Loucy (cell line): ENCODE data around the gene CNP.
"Not testable (repeated sequence)": the region's sequence is repeated elsewhere in the genome, so short reads cannot be mapped to it uniquely, and the experiment has no call there.

Experiments
- H2AFZ ChIP-seq: fragments of 200-600 bp; sonication (generic); 2 replicates; pipeline ENCODE4 v1.6.0; 2016; ENCODE audit warnings: antibody characterized with exemption, mild to moderate bottlenecking, low read length, moderate library complexity
- H3F3A ChIP-seq: fragments of 200-600 bp; 2 replicates; pipeline ENCODE4 v1.6.0; 2016; ENCODE audit warnings: antibody characterized with exemption, low read depth, mild to moderate bottlenecking
- H3K27me3 ChIP-seq: fragments of 200-600 bp; sonication (generic); 2 replicates; pipeline ENCODE4 v1.6.1; 2014; ENCODE audit warnings: low read length, mild to moderate bottlenecking; ENCODE audit not compliant: insufficient read depth, poor library complexity, severe bottlenecking
- H3K36me3 ChIP-seq: fragments of 200-600 bp; sonication (generic); 2 replicates; pipeline ENCODE4 v1.6.1; 2016; ENCODE audit warnings: low read length; ENCODE audit not compliant: insufficient read depth
- H3K4me1 ChIP-seq: fragments of 200-600 bp; sonication (generic); 2 replicates; pipeline ENCODE4 v1.5.1; 2014; ENCODE audit warnings: low read length, mild to moderate bottlenecking; ENCODE audit not compliant: insufficient read depth, poor library complexity, severe bottlenecking
- H3K4me2 ChIP-seq: fragments of 200-600 bp; sonication (generic); 2 replicates; pipeline ENCODE4 v1.6.0; 2014; ENCODE audit warnings: antibody characterized with exemption, low read length, low read depth, mild to moderate bottlenecking; ENCODE audit not compliant: poor library complexity, severe bottlenecking
- H3K4me3 ChIP-seq: fragments of 200-600 bp; sonication (generic); 2 replicates; pipeline ENCODE4 v1.5.1; 2014; ENCODE audit warnings: low read length, mild to moderate bottlenecking, mixed read lengths; ENCODE audit not compliant: poor library complexity, severe bottlenecking
- H3K79me2 ChIP-seq: fragments of 200-600 bp; sonication (generic); 2 replicates; pipeline ENCODE4 v1.6.1; 2014; ENCODE audit warnings: low read length; ENCODE audit not compliant: insufficient read depth
- H3K9ac ChIP-seq: fragments of 200-600 bp; sonication (generic); 2 replicates; pipeline ENCODE4 v1.6.0; 2014; ENCODE audit warnings: mild to moderate bottlenecking, low read depth, low read length, moderate library complexity; ENCODE audit not compliant: poor library complexity, severe bottlenecking
- H3K9me2 ChIP-seq: fragments of 200-600 bp; sonication (generic); replicated peaks from 2 replicates; pipeline ENCODE4 v1.6.1; 2016; ENCODE audit warnings: low read depth, low read length, mixed read lengths
- H3K9me3 ChIP-seq: fragments of 200-600 bp; sonication (generic); 2 replicates; pipeline ENCODE4 v1.6.1; 2014; ENCODE audit warnings: mild to moderate bottlenecking, antibody characterized with exemption, low read length, low read depth; ENCODE audit not compliant: insufficient read depth
- H4K20me1 ChIP-seq: fragments of 200-600 bp; sonication (generic); 2 replicates; pipeline ENCODE4 v1.6.0; 2014; ENCODE audit warnings: antibody characterized with exemption, low read length, mild to moderate bottlenecking; ENCODE audit not compliant: insufficient read depth, poor library complexity, severe bottlenecking
- CTCF ChIP-seq: fragments of 200-600 bp; sonication (generic); conservative IDR thresholded peaks from 2 replicates; pipeline ENCODE4 v1.5.1; 2014; ENCODE audit warnings: mild to moderate bottlenecking, antibody characterized with exemption, low read length
- EZH2phosphoT487 ChIP-seq: fragments of 200-600 bp; IDR thresholded peaks from 2 replicates; pipeline ENCODE4 v1.6.1; 2018; ENCODE audit warnings: antibody characterized with exemption, mild to moderate bottlenecking, moderate library complexity, borderline replicate concordance

Gene CNP

GRCh38 chr17:42002792-42003301 is 36.3 kb downstream of the CNP start:
- H3K9me3 ChIP-seq = no peaks in the 10 kb centered on the region
- peaks cover 69% of the 10 kb centered on the region for H3K79me2 ChIP-seq
- no peaks in the 10 kb centered on the region for H3K4me1 ChIP-seq
- H3K36me3 ChIP-seq = peaks cover 54% of the 10 kb centered on the region
- no peaks in the 10 kb centered on the region for H3K27me3 ChIP-seq
- H3K9me2 ChIP-seq = no peaks in the 10 kb centered on the region
- H2AFZ ChIP-seq = no peak overlapping the region
- no peak overlapping the region for H3K4me3 ChIP-seq
- no peak overlapping the region for H3K9ac ChIP-seq
- H3K4me2 ChIP-seq = no peak overlapping the region
- no peaks in the 10 kb centered on the region for H3F3A ChIP-seq
- TF ChIP-seq CTCF (no peak), EZH2phosphoT487 (no peak)
- H4K20me1 ChIP-seq = peaks cover 21% of the 10 kb centered on the region

GRCh38 chr17:42005166-42005565 is 38.6 kb downstream of the CNP start:
- no peak overlapping the region for H2AFZ ChIP-seq
- H3K79me2 ChIP-seq = peaks cover 91% of the 10 kb centered on the region
- no peaks in the 10 kb centered on the region for H3F3A ChIP-seq
- no peaks in the 10 kb centered on the region for H3K9me3 ChIP-seq
- no peak overlapping the region for H3K4me2 ChIP-seq
- H3K4me1 ChIP-seq = no peaks in the 10 kb centered on the region
- H3K36me3 ChIP-seq = peaks cover 35% of the 10 kb centered on the region; the same call in 1 of the 2 replicates
- no peaks in the 10 kb centered on the region for H3K27me3 ChIP-seq
- no peaks in the 10 kb centered on the region for H3K9me2 ChIP-seq
- TF ChIP-seq CTCF (no peak), EZH2phosphoT487 (no peak)
- no peak overlapping the region for H3K4me3 ChIP-seq
- H3K9ac ChIP-seq = no peak overlapping the region
- peaks cover 32% of the 10 kb centered on the region for H4K20me1 ChIP-seq

- Histone ChIP-seq H3K4me2 (peak overlapping the region; percentile 2), H3K9ac (no peak overlapping the region), H3K4me3 (no peak overlapping the region)
Observed at GRCh38 chr17:42009170-42009569, 42.6 kb downstream of the CNP start.

GRCh38 chr17:42010266-42010680 is 43.7 kb downstream of the CNP start:
- Histone ChIP-seq H4K20me1 (peaks cover 47% of the 10 kb centered on the region), H3K4me2 (peak overlapping the region; percentile 48), H3K4me1 (peaks cover 27% of the 10 kb centered on the region), H3K79me2 (peaks cover 98% of the 10 kb centered on the region)
- H3K27me3 ChIP-seq, H3K9ac ChIP-seq, H3K9me3 ChIP-seq, H3K4me3 ChIP-seq, H3F3A ChIP-seq, H3K9me2 ChIP-seq, H3K36me3 ChIP-seq, H2AFZ ChIP-seq: not testable (repeated sequence)

More at GRCh38 chr17:42009170-42009569, 42.6 kb downstream of the CNP start:
- H2AFZ ChIP-seq = no peak overlapping the region
- H3K9me2 ChIP-seq = no peaks in the 10 kb centered on the region
- no peaks in the 10 kb centered on the region for H3K9me3 ChIP-seq
- peaks cover 54% of the 10 kb centered on the region for H4K20me1 ChIP-seq
- peaks cover 98% of the 10 kb centered on the region for H3K79me2 ChIP-seq
- TF ChIP-seq EZH2phosphoT487 (no peak), CTCF (peak; percentile 45)
- H3K27me3 ChIP-seq = no peaks in the 10 kb centered on the region
- peaks cover 22% of the 10 kb centered on the region for H3K4me1 ChIP-seq
- H3K36me3 ChIP-seq = no peaks in the 10 kb centered on the region
- no peaks in the 10 kb centered on the region for H3F3A ChIP-seq
